ENCODE measurements around the gene HYDIN. TPM values are rescaled to one million over a fixed set of nuclear protein-coding genes. Genes with fewer than 3 reads are reported as not detected.

The HYDIN gene
- total and polyA plus RNA-seq, 12 donors: 0.04 to 3.1 (median 1.8) TPM

DNA sequence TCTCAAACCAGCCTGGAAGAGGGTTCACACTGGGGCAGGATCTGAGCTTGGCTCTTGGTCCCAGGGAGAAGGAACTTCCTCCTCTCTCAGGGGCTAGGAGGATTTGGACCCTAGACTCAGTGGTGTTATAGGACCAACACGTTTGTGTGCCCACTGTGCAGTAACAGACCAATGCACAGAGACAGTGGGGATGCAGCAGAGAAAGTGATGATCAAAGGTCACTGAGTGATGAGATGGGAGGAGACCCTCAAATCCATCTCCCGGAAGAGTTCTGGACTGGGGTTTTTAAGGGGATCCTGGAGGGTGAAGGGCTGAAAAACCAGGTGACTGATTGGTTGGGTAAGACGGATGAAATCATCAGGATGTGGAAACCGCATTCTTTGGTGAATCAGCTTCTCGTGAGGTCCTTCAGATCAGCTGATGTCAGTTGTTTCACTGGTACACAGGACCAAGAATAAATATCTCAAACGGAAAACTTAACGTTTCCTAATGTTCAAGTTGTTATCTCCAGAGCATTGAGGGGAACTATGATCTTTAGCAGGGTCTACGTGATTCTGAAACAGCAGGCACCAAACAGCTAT is 426.3 kb downstream of the HYDIN start:
- ATAC-seq (no peak), DNase-seq (no peak)
- intact Hi-C loops (cut with DNase I): no loop called here
- no peak overlapping the region for H3K27ac ChIP-seq
- 56 to 62% methylated on average over 8 of the region's 8 CpGs for WGBS, 2 donors
- peaks cover 5 to 19% (median 14%) of the 10 kb centered on the region in 9 donors for H3K4me1 ChIP-seq
- H3K36me3 ChIP-seq: no peaks in the 10 kb centered on the region
- TF ChIP-seq, protein P1, sequence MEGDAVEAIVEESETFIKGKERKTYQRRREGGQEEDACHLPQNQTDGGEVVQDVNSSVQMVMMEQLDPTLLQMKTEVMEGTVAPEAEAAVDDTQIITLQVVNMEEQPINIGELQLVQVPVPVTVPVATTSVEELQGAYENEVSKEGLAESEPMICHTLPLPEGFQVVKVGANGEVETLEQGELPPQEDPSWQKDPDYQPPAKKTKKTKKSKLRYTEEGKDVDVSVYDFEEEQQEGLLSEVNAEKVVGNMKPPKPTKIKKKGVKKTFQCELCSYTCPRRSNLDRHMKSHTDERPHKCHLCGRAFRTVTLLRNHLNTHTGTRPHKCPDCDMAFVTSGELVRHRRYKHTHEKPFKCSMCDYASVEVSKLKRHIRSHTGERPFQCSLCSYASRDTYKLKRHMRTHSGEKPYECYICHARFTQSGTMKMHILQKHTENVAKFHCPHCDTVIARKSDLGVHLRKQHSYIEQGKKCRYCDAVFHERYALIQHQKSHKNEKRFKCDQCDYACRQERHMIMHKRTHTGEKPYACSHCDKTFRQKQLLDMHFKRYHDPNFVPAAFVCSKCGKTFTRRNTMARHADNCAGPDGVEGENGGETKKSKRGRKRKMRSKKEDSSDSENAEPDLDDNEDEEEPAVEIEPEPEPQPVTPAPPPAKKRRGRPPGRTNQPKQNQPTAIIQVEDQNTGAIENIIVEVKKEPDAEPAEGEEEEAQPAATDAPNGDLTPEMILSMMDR (IDR thresholded peaks at IDR 0.05): no peak
- H3K9me3 ChIP-seq: peaks cover 0 to 22% (median 0%) of the 10 kb centered on the region in 11 donors
- no peak overlapping the region for H3K4me3 ChIP-seq
- peaks cover 0 to 28% (median 17%) of the 10 kb centered on the region in 7 donors for H3K27me3 ChIP-seq

DNA sequence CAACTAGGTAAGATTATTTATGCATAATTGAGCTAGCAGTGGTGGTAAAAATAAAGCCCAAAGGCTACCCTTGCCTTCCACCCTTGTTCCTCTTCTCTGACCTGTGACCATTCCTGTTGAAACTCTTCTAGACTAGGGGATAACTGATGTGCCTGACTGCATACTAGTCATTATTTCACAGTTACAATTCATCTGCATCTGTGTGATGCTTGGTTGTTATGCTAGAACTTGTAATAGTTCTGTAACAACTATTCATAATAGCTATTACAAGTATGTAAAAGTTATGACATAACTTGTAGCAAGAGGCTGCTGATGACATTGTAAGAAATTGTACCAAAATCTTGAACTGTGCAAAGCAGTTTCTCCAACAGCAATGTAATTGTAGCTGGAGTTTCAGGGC is 427.2 kb downstream of the HYDIN start:
- H3K36me3 ChIP-seq: peaks cover 0 to 8% (median 0%) of the 10 kb centered on the region in 9 donors
- no peak overlapping the region for H3K4me3 ChIP-seq
- DNase-seq (no peak), ATAC-seq (no peak)
- peaks cover 5 to 26% (median 16%) of the 10 kb centered on the region in 9 donors for H3K4me1 ChIP-seq
- peaks cover 0 to 23% (median 11%) of the 10 kb centered on the region in 7 donors for H3K27me3 ChIP-seq
- intact Hi-C loops (cut with DNase I): no loop called here
- TF ChIP-seq, protein P1 (IDR thresholded peaks at IDR 0.05): no peak
- H3K27ac ChIP-seq: no peak overlapping the region
- H3K9me3 ChIP-seq: peaks cover 0 to 22% (median 0%) of the 10 kb centered on the region in 11 donors

DNA sequence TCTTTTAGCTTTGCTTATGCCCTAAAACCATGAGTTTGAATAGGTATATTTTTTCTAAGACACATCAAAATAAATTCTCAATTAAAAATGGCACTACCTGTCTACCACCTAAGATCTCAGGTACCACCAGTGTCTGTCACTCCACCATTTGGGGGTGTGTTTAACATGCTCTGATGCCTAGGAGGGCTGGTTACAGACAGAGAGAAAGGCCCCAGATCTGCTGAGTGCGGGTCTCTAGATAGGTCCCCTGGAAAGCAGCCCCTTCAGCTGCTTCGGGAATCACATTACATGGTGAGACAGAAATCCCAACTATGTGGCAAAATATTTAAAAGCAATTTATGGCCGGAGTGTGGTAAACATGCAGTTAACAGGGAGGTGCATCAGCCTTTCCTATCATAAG is 428.9 kb downstream of the HYDIN start:
- no peak for ATAC-seq
- DNase-seq: no peak
- TF ChIP-seq, protein P1 (IDR thresholded peaks at IDR 0.05): no peak
- Histone ChIP-seq H3K27ac (no peak overlapping the region), H3K4me1 (peaks cover 5 to 26% (median 16%) of the 10 kb centered on the region in 9 donors), H3K27me3 (peaks cover 0 to 13% (median 0%) of the 10 kb centered on the region in 7 donors), H3K9me3 (peaks cover 0 to 22% (median 0%) of the 10 kb centered on the region in 11 donors), H3K36me3 (peaks cover 0 to 18% (median 0%) of the 10 kb centered on the region in 9 donors), H3K4me3 (peak overlapping the region in 6 of 10 donors; percentile 71 to 92 (median 81))
- WGBS, 2 donors: 57 to 67% methylated on average over 3 of the region's 3 CpGs
- intact Hi-C loops (cut with DNase I): no loop called here

DNA sequence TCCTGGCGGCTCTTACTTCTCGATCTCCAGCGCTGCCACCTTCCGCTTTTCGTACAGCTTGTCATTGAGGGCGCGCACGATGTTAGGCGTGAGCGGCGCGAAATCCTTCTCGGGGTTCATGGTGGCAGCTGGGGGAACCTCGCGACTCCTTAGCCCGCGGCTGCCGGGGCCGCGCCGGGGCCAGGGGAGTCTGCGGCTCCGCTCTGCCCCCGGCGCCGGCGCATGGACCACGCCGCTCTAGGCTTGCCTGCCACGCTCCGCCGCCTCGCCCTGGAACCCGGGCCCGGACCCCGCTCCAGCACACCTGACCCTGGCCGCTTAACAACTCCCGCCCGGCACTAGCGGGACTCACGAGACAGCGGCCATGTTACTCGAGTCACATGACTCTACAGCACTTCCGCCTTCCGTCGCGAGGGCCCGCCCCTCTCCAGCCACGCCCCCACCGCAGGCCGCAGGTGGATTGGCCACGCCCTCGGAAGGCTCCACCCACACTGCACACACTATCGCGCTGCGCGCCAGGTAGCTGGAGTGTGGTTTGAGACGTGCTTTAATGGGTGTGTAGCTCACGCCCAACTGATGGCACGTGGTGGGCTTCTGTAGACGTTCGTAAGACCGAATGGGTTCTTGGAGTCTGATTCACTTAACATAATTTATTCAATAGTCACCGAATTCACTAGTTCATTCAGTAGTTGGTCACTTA is 429.6 kb downstream of the HYDIN start, which contains the start of gene VAC14:
Gene VAC14, minus strand, starts transcription at position 378 of the 700 bp plus-strand sequence. Its CDS starts 258 bp downstream, at position 120.
- Histone ChIP-seq H3K9me3 (peaks cover 0 to 22% (median 0%) of the 10 kb centered on the region in 11 donors), H3K36me3 (peaks cover 0 to 18% (median 0%) of the 10 kb centered on the region in 9 donors), H3K4me1 (peaks cover 5 to 26% (median 16%) of the 10 kb centered on the region in 9 donors), H3K27ac (peak within 1 kb of the TSS in 6 of 10 donors; percentile 6 to 82 (median 27)), H3K27me3 (peaks cover 0 to 8% (median 0%) of the 10 kb centered on the region in 7 donors), H3K4me3 (peak within 1 kb of the TSS; percentile 71 to 96 (median 82))
- WGBS, 2 donors: 1% methylated on average over 61 to 64 of the region's 64 CpGs
- intact Hi-C loops (cut with DNase I): no loop called here
- TF ChIP-seq, protein P1 (IDR thresholded peaks at IDR 0.05): no peak
- peak; percentile 85 to 89 for DNase-seq
- ATAC-seq: peak; percentile 95 to 98 (median 96)
